ENCODE results near the gene SLC38A3.

SLC38A3 gene

DNA sequence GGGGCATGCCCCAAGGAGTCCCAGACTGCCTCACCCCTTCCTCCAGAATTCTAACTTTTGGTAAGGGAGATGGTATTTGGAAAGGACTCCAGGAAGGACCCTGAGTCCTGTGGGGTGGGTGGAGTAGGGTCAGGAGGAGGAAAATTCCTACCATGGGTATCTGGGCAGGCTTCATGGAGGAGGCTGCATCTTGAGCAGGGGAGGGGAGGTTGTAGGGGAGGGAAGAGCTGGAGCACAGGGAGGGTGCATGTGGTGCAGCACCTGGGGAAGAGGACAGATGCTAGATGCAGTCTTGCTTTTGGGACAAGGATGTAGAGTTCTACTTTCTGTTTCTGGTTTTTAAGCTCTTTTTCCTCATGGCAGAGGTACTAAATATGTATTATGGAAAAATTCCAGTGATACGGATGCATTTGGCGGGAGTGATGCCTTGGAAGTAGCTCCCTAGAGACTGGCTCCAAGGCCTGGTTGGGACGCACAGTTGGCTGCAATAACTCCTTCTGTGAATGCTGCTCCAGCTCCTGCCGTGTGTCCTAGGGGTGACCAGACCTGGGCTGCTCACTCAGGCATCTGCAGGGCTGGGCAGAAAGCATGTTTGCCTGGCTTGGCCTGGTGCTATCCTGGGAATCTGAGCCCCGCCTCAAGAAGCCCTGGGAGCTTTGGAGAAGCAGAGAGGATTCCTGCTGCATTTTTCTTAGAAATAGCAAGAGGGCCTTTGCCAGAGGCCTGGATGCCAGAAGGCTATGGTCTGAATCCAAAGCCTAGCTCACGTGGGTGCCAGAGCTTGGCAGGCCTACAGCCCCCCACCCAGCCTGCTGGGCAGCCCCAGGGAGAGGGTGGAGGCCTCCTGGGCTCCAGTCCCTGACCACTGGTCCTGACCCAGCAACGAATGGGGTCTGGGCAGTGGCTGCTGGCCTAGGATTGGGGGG is 39.8 kb upstream of the SLC38A3 start:
- no peak overlapping the region for H3K27ac Mint-ChIP-seq
- H3K4me3 Mint-ChIP-seq = no peak overlapping the region

DNA sequence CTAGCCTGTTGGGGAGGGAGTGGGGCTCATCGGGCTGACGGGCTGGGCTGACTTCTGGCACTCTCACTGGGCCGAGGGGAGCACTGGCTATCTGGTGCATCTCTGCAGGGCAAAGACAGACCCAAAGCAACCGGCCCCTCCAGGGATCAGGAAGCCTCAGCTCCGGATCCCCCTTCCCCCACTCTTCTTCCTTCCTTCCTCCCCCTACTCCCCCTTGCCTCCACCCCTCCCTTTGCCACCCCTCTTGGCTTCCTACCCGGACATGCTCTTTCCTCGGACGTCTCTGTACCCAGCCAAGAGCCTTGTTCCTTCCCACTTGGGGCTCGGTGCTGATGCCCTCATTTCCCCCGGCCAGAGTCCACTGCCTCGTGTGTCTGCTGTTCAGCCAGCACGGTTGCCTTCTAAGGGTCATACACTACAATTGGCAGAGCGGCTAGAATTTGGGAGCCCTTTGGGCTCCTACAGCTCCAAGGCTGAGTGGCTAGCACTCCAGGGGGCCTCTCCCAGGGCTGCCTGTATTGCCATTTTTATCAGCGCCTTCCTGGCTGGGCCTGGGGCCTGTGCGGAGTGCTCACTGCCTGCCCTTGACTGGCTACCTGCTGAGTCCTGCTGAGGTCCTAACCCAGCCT is 39.0 kb upstream of the SLC38A3 start:
- Mint-ChIP-seq H3K27me3 (ENCODE audit: low read depth) (peaks cover 3% of the 10 kb centered on the region), H3K27ac (no peak overlapping the region), H3K4me1 (ENCODE audit: low read depth) (no peaks in the 10 kb centered on the region), H3K36me3 (ENCODE audit: low read depth) (no peaks in the 10 kb centered on the region), H3K9me3 (no peaks in the 10 kb centered on the region), H3K4me3 (no peak overlapping the region)
- no peak for DNase-seq (ENCODE audit: low spot score)

More for the DNA sequence above, 39.8 kb upstream of the SLC38A3 start:
- no peaks in the 10 kb centered on the region for H3K36me3 Mint-ChIP-seq (ENCODE audit: low read depth)
- no peaks in the 10 kb centered on the region for H3K4me1 Mint-ChIP-seq (ENCODE audit: low read depth)
- peaks cover 3% of the 10 kb centered on the region for H3K27me3 Mint-ChIP-seq (ENCODE audit: low read depth)
- no peak for DNase-seq (ENCODE audit: low spot score)
- H3K9me3 Mint-ChIP-seq = no peaks in the 10 kb centered on the region

DNA sequence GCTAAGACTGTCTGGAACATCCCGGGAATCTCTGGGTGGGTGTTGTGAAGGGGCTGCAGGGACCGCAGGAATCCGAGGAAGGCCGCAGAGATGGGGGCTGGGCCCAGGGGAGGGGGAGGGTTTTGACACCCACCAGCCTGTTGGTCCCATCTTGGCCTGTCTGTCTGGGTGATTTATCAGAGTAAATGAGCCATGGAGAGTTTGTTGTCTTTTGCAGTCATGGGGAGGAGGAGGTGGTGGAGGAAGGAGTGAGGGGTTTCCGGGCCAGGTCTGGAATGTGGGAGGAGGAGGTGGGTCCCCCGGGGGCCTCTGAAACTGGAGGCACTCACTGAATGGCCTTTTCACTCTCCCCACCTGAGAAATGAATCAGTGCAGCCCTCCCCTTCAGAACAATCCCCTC is 38.5 kb upstream of the SLC38A3 start:
- no peak for DNase-seq (ENCODE audit: low spot score)

DNA sequence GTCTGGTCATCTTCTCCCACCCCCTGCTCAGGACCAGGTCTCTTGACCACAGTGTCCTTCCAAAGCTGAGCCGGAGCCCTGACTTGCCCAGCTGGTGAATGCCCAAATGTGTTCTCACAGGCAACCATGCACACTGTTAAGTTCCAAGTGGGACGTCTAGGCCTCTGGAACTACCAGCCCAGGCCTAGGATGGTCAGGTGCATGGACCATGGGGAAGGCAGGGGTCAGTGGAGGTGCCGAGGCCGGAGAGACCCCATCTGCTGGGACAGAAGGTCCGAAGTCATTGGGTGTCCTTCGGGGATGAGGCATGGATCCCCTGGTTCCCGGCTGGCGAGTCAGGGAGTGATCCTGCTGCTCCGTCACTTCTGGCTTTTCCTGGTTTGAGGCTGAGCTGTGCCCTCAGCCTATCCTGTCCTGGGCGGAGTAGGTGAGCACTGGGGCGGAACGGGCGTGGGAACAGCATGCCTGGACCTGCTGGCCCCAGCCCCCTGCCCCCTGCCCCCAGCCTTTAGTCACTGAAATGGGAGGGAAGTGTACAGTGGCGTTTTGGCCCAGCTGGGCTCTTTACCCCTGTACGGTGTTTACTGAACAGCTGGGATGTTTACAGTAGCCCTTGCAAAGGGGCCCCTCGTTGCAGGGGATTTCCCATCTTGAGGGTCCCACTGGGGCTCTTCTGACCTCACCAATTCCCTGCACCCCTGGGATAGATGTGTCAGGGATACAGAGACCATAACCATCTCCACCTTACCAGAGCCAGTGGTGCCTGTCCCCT is 37.8 kb upstream of the SLC38A3 start:
- no peak overlapping the region for H3K27ac Mint-ChIP-seq
- no peak for DNase-seq (ENCODE audit: low spot score)
- no peaks in the 10 kb centered on the region for H3K36me3 Mint-ChIP-seq (ENCODE audit: low read depth)
- H3K27me3 Mint-ChIP-seq (ENCODE audit: low read depth) = peaks cover 3% of the 10 kb centered on the region
- no peak overlapping the region for H3K4me3 Mint-ChIP-seq
- no peaks in the 10 kb centered on the region for H3K9me3 Mint-ChIP-seq
- no peaks in the 10 kb centered on the region for H3K4me1 Mint-ChIP-seq (ENCODE audit: low read depth)

More for the DNA sequence above, 38.5 kb upstream of the SLC38A3 start:
- no peaks in the 10 kb centered on the region for H3K36me3 Mint-ChIP-seq (ENCODE audit: low read depth)
- peaks cover 3% of the 10 kb centered on the region for H3K27me3 Mint-ChIP-seq (ENCODE audit: low read depth)
- H3K27ac Mint-ChIP-seq = no peak overlapping the region
- no peaks in the 10 kb centered on the region for H3K4me1 Mint-ChIP-seq (ENCODE audit: low read depth)
- H3K9me3 Mint-ChIP-seq = no peaks in the 10 kb centered on the region
- no peak overlapping the region for H3K4me3 Mint-ChIP-seq

DNA sequence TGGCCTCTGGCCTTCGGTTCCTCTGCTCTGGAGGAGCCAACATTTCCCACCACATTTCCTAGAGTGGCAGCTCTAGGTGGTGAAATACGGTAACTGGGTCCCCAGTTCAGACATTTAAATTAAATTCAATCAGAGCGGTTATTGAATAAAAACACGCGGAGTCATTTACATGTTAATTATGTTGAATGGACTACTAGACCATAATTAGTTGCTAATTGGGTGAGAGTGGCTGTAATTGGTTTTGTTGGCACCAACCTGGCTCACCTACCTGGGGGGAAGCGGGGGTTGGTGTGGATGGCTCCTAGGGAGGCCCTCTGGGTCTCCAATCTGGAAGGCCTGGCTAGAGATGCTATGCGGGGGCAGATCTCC is 37.2 kb upstream of the SLC38A3 start:
- Mint-ChIP-seq H3K4me1 (ENCODE audit: low read depth) (no peaks in the 10 kb centered on the region), H3K9me3 (no peaks in the 10 kb centered on the region), H3K27me3 (ENCODE audit: low read depth) (peaks cover 3% of the 10 kb centered on the region), H3K36me3 (ENCODE audit: low read depth) (no peaks in the 10 kb centered on the region), H3K4me3 (no peak overlapping the region), H3K27ac (no peak overlapping the region)
- DNase-seq (ENCODE audit: low spot score) = no peak

DNA sequence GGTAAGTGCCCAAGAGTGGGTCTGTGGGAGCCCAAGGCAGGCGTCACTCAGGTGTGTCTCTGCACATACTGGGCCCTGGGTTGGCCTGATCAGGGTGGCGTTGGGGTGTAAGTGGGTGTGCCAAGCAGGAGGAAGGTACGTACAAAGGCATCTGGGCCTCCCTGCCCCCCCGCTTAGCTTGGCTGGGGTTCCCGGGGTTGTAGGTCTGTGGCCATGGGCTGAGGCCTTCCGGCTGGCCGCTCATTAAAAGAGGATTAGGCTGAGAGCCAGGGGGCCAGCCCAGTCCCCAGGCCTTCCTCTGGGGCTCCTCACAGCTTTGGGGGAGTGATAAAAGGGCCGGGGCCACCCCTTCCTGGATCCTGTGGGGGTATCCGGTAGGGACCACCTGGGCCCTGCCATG is 36.7 kb upstream of the SLC38A3 start:
- Mint-ChIP-seq H3K9me3 (no peaks in the 10 kb centered on the region), H3K4me1 (ENCODE audit: low read depth) (no peaks in the 10 kb centered on the region), H3K4me3 (no peak overlapping the region), H3K27ac (no peak overlapping the region), H3K27me3 (ENCODE audit: low read depth) (peaks cover 3% of the 10 kb centered on the region), H3K36me3 (ENCODE audit: low read depth) (no peaks in the 10 kb centered on the region)
- no peak for DNase-seq (ENCODE audit: low spot score)

DNA sequence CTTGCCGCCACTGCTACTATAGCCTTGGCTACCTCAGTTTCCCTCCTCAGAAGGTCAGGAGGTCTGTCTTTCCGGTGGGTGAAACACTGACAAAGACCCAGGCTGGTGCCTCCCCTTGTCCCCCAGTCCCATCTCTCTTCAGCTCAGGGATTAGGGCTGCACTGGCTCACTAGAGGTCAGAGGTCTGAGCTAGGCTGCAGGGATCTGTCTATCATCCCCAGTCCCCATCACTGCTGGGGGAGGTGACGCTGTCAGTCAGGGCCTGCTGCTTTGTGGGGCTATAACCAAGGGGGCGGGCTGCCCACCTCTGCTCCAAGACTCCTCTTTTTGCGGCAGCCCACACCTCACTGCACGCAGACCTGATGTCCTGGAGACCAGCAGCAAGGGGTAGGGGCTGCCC is 36.3 kb upstream of the SLC38A3 start:
- H3K4me3 Mint-ChIP-seq = no peak overlapping the region
- H3K4me1 Mint-ChIP-seq (ENCODE audit: low read depth) = peaks cover 2% of the 10 kb centered on the region
- no peaks in the 10 kb centered on the region for H3K9me3 Mint-ChIP-seq
- DNase-seq (ENCODE audit: low spot score) = no peak
- no peaks in the 10 kb centered on the region for H3K36me3 Mint-ChIP-seq (ENCODE audit: low read depth)
- H3K27ac Mint-ChIP-seq = no peak overlapping the region
- H3K27me3 Mint-ChIP-seq (ENCODE audit: low read depth) = peaks cover 3% of the 10 kb centered on the region

DNA sequence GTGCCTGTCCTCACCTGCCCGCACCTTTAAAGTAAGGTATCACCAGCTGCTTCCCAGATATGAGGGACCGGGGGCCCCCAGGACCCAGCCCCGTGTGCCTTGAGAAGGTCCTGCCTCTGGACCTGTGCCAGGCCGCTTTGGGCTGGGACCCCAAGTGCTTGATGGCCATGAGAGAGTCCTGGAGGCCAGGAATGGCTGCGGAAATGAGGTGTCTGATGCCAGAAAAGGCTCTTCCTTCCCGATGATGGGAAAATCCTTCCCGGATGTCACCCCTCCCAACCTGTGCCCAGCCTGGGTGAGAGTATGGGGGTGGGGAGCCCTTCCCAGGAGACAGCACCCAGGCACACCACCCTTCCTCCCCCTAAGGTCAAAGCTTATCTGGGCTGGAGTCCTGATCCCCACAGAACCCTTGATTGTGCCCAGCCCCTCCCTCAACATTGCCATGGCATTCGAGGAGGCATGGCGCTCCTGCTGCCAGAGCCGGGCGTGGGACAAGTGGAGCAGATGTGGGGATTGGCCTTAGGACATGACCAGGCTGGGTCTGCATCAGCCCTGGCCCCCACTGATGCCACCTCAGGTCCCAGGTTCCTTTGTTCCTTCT is 35.7 kb upstream of the SLC38A3 start:
- H3K27me3 Mint-ChIP-seq (ENCODE audit: low read depth) = peaks cover 3% of the 10 kb centered on the region
- no peaks in the 10 kb centered on the region for H3K36me3 Mint-ChIP-seq (ENCODE audit: low read depth)
- H3K4me1 Mint-ChIP-seq (ENCODE audit: low read depth) = peaks cover 3% of the 10 kb centered on the region
- no peaks in the 10 kb centered on the region for H3K9me3 Mint-ChIP-seq
- DNase-seq (ENCODE audit: low spot score) = no peak
- H3K27ac Mint-ChIP-seq = no peak overlapping the region
- no peak overlapping the region for H3K4me3 Mint-ChIP-seq

DNA sequence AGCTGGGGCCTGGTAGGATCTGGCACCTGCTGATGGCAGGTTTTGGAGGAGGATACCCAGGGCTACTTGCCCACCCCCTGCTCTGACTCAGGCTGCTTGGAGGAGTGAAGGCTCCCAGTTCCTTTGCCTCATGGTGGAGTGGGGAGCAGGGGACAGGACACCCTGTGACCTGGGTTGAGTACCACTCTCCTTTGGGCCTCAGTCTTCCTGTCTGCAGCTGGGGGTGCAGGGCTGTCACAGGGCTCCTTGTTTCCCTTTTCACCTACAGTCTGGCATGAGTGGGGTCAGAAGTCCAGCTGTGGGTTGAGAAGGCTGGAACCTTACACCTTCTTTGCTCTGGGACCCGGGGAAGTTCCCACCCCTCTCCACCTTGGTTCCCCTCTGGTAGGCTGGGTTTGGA is 35.2 kb upstream of the SLC38A3 start:
- H3K27me3 Mint-ChIP-seq (ENCODE audit: low read depth) = peaks cover 3% of the 10 kb centered on the region
- H3K9me3 Mint-ChIP-seq = no peaks in the 10 kb centered on the region
- DNase-seq (ENCODE audit: low spot score) = no peak
- no peak overlapping the region for H3K4me3 Mint-ChIP-seq
- no peaks in the 10 kb centered on the region for H3K36me3 Mint-ChIP-seq (ENCODE audit: low read depth)
- H3K27ac Mint-ChIP-seq = no peak overlapping the region
- H3K4me1 Mint-ChIP-seq (ENCODE audit: low read depth) = peaks cover 3% of the 10 kb centered on the region

DNA sequence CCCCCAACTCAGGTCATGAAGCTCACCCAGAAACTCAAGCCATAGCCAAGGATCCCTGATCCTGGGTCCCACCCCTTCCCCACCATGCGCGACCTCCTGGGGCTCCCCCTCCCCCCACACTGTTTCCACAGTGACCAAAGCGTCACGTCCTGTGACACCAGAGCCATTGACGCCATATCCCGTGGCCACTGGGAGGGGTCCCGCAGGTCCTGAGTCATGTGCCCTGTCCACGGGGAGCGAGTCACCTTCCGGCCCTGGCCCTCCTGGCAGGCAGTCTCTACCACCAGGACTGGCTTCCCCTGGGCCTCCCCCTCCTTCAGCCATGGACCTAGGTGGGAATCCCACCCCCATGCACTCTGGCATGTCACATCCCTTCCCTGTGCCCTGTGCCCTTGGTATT is 34.4 kb upstream of the SLC38A3 start:
- no peaks in the 10 kb centered on the region for H3K36me3 Mint-ChIP-seq (ENCODE audit: low read depth)
- DNase-seq (ENCODE audit: low spot score) = no peak
- H3K27ac Mint-ChIP-seq = no peak overlapping the region
- H3K9me3 Mint-ChIP-seq = no peaks in the 10 kb centered on the region
- no peak overlapping the region for H3K4me3 Mint-ChIP-seq
- no peaks in the 10 kb centered on the region for H3K27me3 Mint-ChIP-seq (ENCODE audit: low read depth)
- H3K4me1 Mint-ChIP-seq (ENCODE audit: low read depth) = peaks cover 3% of the 10 kb centered on the region

DNA sequence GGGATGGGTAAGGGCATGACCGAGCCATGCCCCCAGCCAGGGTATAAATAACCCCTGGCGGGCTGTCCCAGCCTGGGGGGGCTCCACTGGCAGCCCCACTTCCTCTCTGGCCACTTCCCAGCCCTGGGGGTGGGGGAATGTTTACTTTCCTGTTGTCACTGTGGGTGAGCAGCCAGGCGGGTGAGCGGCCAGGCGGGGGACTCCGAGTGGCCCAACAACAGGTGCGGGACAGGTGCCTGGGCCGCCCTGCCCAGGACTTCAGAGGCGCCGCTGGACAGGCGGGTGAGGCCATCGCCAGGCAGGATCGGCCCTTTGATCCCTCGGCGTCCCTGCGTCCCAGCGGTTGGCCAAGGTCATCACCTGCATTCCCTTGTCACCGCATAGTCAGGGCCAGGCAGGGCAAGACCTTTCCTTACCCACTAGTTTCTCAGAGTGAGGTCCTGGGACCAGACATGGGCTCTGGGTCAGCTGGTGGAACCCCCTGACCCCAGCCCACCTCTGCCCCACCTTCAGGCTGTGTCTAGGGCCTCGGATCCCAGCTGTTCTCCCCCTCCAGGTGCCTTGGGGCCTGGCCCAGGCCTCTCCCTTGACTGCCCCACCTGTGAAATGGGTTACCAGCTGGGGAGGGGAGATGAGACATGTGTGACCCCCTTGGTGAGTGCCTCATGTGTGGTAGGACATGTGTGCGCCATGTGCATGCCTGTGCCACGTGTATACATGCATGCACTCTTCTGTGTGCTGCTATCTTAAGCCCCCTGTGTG is 33.4 kb upstream of the SLC38A3 start:
- Mint-ChIP-seq H3K36me3 (ENCODE audit: low read depth) (no peaks in the 10 kb centered on the region), H3K9me3 (no peaks in the 10 kb centered on the region), H3K4me3 (no peak overlapping the region), H3K27ac (no peak overlapping the region), H3K4me1 (ENCODE audit: low read depth) (peaks cover 3% of the 10 kb centered on the region), H3K27me3 (ENCODE audit: low read depth) (no peaks in the 10 kb centered on the region)
- no peak for DNase-seq (ENCODE audit: low spot score)

DNA sequence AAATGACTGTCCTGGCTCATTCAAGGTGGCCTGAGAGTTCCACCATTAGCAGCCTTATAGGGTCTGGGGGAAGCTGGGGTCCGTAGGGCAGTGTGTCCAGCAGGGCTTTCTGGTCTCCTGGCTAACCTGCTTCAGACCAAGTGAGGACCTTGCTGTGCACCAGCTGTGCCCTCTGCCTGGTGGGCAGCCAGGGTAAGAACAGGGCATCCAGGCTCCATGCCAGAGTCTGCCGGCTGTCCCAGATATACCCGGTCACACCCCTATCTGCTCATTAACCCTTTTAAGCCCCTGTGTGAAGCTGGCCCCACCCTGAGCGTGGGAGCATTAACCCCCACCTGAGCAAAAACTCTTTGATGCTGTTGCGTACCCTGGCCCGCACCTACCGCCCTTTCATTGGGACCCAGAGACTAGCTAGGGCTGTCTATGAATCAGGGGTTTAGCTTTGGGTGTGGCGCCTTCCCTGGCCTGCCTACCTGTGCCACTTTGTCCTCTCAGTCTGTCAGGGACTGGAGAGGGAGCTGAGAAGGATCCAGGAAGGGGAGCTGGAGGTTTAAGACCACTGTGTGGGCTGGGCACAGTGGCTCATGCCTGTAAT is 32.3 kb upstream of the SLC38A3 start:
- H3K4me3 Mint-ChIP-seq = no peak overlapping the region
- peaks cover 3% of the 10 kb centered on the region for H3K4me1 Mint-ChIP-seq (ENCODE audit: low read depth)
- H3K36me3 Mint-ChIP-seq (ENCODE audit: low read depth) = no peaks in the 10 kb centered on the region
- no peaks in the 10 kb centered on the region for H3K27me3 Mint-ChIP-seq (ENCODE audit: low read depth)
- no peak overlapping the region for H3K27ac Mint-ChIP-seq
- no peaks in the 10 kb centered on the region for H3K9me3 Mint-ChIP-seq
- DNase-seq (ENCODE audit: low spot score) = no peak

Measured in T-helper 2 cell treated with Interferon-gamma antibody and Interleukin-4, amounts not matched to agents 5 μg/mL and 100 μg/mL, for 36 hours (primary cell).